NCI-H2029 (cell line): Measurements from ENCODE around the gene AFDN.

ENCODE experiments used
- DNase-seq: peaks from one replicate; lab custom pipeline; 2025; lab: John Stamatoyannopoulos, UW

Gene AFDN

GRCh38 chr6:167840160-167840525, 13.4 kb downstream of the AFDN start:
- no peak for DNase-seq

- no peak for DNase-seq
Measured at GRCh38 chr6:167840526-167841179, 13.9 kb downstream of the AFDN start.

DNA sequence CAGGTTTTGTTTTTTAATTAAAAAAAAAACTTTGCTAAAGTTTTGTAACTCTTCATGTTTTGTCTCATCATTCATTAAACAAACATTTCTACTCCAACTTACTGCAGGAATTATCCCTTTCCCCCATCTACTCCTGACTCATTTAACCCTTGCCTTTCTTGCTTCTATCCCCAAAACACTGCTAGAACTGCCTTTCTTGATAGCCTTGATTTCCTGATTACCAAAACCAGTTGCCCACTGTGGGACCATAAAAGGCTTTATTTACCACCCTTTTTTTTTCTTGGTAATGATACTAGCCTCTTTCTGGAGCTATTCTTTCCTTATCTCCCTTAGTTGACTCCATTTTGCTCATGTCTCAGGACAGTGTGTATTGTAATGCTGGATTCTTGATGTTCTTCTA, 15.3 kb downstream of the AFDN start:
- DNase-seq = no peak

- no peak for DNase-seq
Measured at GRCh38 chr6:167842457-167842856, 15.7 kb downstream of the AFDN start.

DNA sequence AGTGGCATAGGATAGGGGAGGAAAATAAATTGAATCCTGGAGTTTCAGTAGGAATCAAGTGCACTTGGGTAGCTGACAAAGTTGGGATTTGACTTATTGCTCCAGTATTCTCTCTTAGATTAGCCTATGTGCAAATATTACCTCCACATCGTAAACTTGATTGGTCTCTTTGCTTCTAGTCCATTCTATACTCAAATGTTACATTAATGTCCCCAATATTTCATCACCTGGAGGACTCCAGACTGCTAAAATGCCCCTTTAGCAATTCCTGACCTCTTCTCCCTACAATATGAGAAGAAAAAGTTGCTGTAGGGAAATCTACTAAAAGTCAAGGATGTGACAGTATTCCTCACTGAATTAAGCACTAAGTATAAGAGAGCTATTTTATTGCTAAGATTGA, 16.3 kb downstream of the AFDN start:
- no peak for DNase-seq

- no peak for DNase-seq
Measured at GRCh38 chr6:167845856-167846255, 19.1 kb downstream of the AFDN start.

- no peak for DNase-seq
Measured at GRCh38 chr6:167846997-167847606, 20.4 kb downstream of the AFDN start.

DNA sequence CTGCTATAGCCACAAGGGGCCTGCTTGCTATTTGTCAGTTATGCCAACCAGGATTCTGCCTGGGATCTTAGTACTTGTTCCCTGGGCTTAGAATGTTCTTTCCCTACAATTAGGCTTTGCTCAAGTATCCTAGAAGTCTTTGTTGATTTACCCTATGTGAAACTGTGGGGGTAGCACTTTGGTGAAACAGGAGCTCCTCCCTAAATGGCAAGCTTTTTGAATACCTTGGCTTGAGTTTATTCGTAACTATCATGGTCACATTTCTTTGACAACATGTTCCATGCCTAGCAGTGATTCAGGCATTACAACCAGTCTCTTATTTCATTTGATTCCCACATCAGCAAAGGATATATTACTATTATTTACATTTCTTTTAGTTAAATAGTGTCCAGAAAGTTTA, 21.2 kb downstream of the AFDN start:
- no peak for DNase-seq

GRCh38 chr6:167848783-167849182, 22.1 kb downstream of the AFDN start:
- DNase-seq = no peak

GRCh38 chr6:167849846-167850459, 23.2 kb downstream of the AFDN start:
- peak; percentile 69 for DNase-seq

GRCh38 chr6:167850782-167851181, 24.1 kb downstream of the AFDN start:
- no peak for DNase-seq

GRCh38 chr6:167851370-167851952, 24.8 kb downstream of the AFDN start:
- peak; percentile 27 for DNase-seq

GRCh38 chr6:167855825-167856425, 29.2 kb downstream of the AFDN start:
- no peak for DNase-seq

GRCh38 chr6:167856474-167856873, 29.8 kb downstream of the AFDN start:
- DNase-seq = no peak

GRCh38 chr6:167856999-167857660, 30.4 kb downstream of the AFDN start:
- no peak for DNase-seq

GRCh38 chr6:167858086-167858591, 31.4 kb downstream of the AFDN start:
- no peak for DNase-seq

GRCh38 chr6:167858842-167859664, 32.3 kb downstream of the AFDN start:
- no peak for DNase-seq

DNA sequence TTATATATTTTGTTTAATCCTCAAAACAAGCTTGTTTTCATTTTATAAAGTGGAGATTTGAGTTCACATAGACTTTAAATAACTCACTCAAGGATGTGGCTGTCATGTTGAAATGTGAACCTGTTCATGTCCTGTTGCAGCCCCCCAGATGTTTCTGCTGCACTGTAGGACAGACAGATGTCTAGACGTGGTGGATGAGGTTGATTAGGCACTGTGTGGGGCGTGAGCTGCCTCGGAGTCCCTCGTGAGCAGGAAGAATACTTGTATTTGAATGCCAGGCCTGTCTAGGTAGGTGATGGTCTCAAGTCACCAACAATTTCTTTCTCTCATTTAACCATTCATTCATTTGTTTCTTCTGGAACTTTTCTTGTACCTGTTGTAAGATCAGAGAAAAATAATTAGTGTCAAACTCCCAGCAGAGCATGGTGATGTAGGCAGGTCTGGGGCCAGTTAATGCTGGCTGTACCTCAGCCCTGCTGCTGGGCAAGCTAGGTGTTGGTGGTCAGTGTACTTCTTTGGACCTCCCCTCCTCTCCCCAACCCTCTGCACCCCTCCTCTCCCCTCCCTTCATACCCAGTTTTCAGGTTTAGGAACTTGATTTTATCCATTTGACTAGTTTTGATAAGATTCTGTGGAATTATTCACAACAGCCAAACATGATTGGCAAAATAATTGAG, 34.0 kb downstream of the AFDN start:
- DNase-seq = no peak

DNA sequence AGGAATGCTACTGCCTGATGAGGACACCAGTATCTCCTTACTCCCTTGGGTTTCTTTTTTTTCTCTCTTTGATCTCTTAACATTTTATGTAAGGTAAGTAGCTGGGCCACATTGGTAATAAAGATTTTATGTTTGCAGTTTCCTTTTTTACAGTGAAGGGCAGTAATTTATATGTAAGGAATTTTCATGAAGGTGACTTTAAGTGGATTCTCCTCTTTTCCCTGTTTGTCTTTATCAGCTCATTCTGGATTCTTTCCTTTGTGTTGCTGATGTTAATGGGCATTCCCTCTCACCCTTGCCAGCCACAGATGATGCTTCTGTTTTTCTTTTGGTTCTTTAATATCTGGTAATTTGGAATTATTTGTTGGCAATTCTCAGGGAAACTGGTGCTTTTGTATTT, 34.7 kb downstream of the AFDN start:
- DNase-seq = no peak

DNA sequence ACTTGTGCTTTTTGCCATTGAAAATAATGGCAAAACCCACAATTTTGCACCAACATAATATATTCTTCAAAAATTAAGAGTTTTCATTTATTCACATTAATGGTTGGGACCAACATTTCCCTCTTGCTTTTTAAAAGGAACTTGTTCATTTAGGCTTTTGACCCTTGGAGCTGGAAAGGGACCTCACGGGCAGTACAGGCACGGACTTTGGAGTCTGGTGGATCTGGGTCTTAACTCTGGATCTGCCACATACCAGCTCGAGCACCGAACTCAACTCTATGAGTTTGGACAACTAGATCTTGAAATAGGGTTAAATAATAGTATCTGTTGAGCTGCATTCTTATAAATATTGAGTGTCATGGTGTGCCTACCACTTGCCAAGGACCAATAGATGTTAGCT, 37.2 kb downstream of the AFDN start:
- DNase-seq = no peak

DNA sequence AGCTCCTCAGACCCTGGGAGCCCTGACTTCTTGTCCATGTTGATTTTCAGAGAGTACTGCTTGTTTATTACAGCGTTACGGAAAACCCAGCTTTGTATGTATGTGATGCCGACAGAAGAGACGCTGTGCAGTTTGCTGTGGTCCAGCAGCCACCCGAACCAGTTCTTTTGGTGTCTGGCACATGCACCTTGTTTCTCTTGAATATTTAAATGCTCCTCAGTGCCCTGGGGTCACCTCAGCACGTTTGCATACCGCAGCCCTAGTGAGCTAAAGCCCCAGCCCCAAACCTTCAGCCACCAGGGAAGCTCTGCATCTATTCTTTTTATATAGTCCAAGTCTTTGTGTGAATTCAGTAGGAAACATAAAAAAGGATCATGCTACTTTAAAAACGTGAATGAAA, 39.9 kb downstream of the AFDN start:
- no peak for DNase-seq
